Adipocyte (in vitro differentiated cells): ENCODE measurements around the gene GZMM.

Experiments
- DNase-seq: peaks from one replicate; pipeline ENCODE4 v3.0.0-alpha.2; 2015; ENCODE audit warnings: low read depth
- H3K27me3 ChIP-seq: replicated peaks from 2 replicates; pipeline ENCODE4 v1.7.0; 2013; ENCODE audit warnings: mild to moderate bottlenecking, low read length, moderate library complexity; ENCODE audit not compliant: control insufficient read depth, insufficient read depth
- H3K36me3 ChIP-seq: 2 replicates; pipeline ENCODE4 v1.7.0; 2013; ENCODE audit warnings: low read length, mild to moderate bottlenecking, moderate library complexity; ENCODE audit not compliant: control insufficient read depth, insufficient read depth, severe bottlenecking
- H3K4me1 ChIP-seq: 2 replicates; pipeline ENCODE4 v1.7.0; 2013; ENCODE audit warnings: mild to moderate bottlenecking, low read length, moderate library complexity; ENCODE audit not compliant: control insufficient read depth, insufficient read depth
- H3K4me3 ChIP-seq: 2 replicates; pipeline ENCODE4 v1.7.0; 2013; ENCODE audit warnings: mild to moderate bottlenecking, low read length, moderate library complexity
- H3K9ac ChIP-seq: 2 replicates; pipeline ENCODE4 v1.7.0; 2013; ENCODE audit warnings: mild to moderate bottlenecking, low read length, moderate library complexity
- H3K9me3 ChIP-seq: 2 replicates; pipeline ENCODE4 v1.7.0; 2013; ENCODE audit warnings: mild to moderate bottlenecking, low read length, moderate library complexity; ENCODE audit not compliant: control insufficient read depth

Gene GZMM

GRCh38 chr19:514166-514663 is 29.6 kb upstream of the GZMM start:
- Histone ChIP-seq H3K9me3 (no peaks in the 10 kb centered on the region), H3K27me3 (no peaks in the 10 kb centered on the region), H3K4me3 (no peak overlapping the region), H3K9ac (no peak overlapping the region), H3K36me3 (peaks cover 15% of the 10 kb centered on the region), H3K4me1 (peaks cover 11% of the 10 kb centered on the region)
- DNase-seq = no peak

- peaks cover 12% of the 10 kb centered on the region for H3K36me3 ChIP-seq
- no peaks in the 10 kb centered on the region for H3K27me3 ChIP-seq
- H3K4me1 ChIP-seq = no peaks in the 10 kb centered on the region
- no peak overlapping the region for H3K9ac ChIP-seq
- no peaks in the 10 kb centered on the region for H3K9me3 ChIP-seq
- no peak overlapping the region for H3K4me3 ChIP-seq
- peak; percentile 96 for DNase-seq
Observed at GRCh38 chr19:517721-518597, 25.9 kb upstream of the GZMM start.

GRCh38 chr19:518598-519231 is 25.1 kb upstream of the GZMM start:
- H3K4me1 ChIP-seq = no peaks in the 10 kb centered on the region
- no peak for DNase-seq
- H3K27me3 ChIP-seq = no peaks in the 10 kb centered on the region
- H3K9ac ChIP-seq = no peak overlapping the region
- no peaks in the 10 kb centered on the region for H3K9me3 ChIP-seq
- peaks cover 9% of the 10 kb centered on the region for H3K36me3 ChIP-seq
- H3K4me3 ChIP-seq = no peak overlapping the region

- H3K9ac ChIP-seq = no peak overlapping the region
- peaks cover 3% of the 10 kb centered on the region for H3K36me3 ChIP-seq
- H3K4me1 ChIP-seq = peaks cover 4% of the 10 kb centered on the region
- no peak overlapping the region for H3K4me3 ChIP-seq
- no peaks in the 10 kb centered on the region for H3K27me3 ChIP-seq
- no peak for DNase-seq
- H3K9me3 ChIP-seq = no peaks in the 10 kb centered on the region
Observed at GRCh38 chr19:519449-519865, 24.4 kb upstream of the GZMM start.

GRCh38 chr19:522726-523125 is 21.1 kb upstream of the GZMM start:
- no peaks in the 10 kb centered on the region for H3K9me3 ChIP-seq
- H3K4me1 ChIP-seq = peaks cover 5% of the 10 kb centered on the region
- H3K9ac ChIP-seq = no peak overlapping the region
- DNase-seq = no peak
- peaks cover 3% of the 10 kb centered on the region for H3K36me3 ChIP-seq
- H3K4me3 ChIP-seq = no peak overlapping the region
- H3K27me3 ChIP-seq = peaks cover 2% of the 10 kb centered on the region

- peaks cover 5% of the 10 kb centered on the region for H3K4me1 ChIP-seq
Observed at GRCh38 chr19:524062-524674, 19.7 kb upstream of the GZMM start.

GRCh38 chr19:525029-525428 is 18.8 kb upstream of the GZMM start:
- Histone ChIP-seq H3K36me3 (peaks cover 3% of the 10 kb centered on the region), H3K4me3 (no peak overlapping the region), H3K27me3 (peaks cover 2% of the 10 kb centered on the region), H3K9me3 (no peaks in the 10 kb centered on the region), H3K9ac (no peak overlapping the region), H3K4me1 (peaks cover 5% of the 10 kb centered on the region)
- DNase-seq = no peak

More at GRCh38 chr19:524062-524674, 19.7 kb upstream of the GZMM start:
- no peaks in the 10 kb centered on the region for H3K9me3 ChIP-seq
- peaks cover 3% of the 10 kb centered on the region for H3K36me3 ChIP-seq
- H3K9ac ChIP-seq = no peak overlapping the region
- H3K4me3 ChIP-seq = no peak overlapping the region
- H3K27me3 ChIP-seq = peaks cover 2% of the 10 kb centered on the region
- DNase-seq = no peak

GRCh38 chr19:525857-526419 is 17.9 kb upstream of the GZMM start:
- DNase-seq = no peak
- Histone ChIP-seq H3K27me3 (peaks cover 2% of the 10 kb centered on the region), H3K4me3 (no peak overlapping the region), H3K9ac (no peak overlapping the region), H3K36me3 (peaks cover under 1% of the 10 kb centered on the region), H3K4me1 (peaks cover 5% of the 10 kb centered on the region), H3K9me3 (no peaks in the 10 kb centered on the region)

- DNase-seq = no peak
- peak overlapping the region; percentile 87 for H3K4me3 ChIP-seq
- H3K9me3 ChIP-seq = no peaks in the 10 kb centered on the region
- H3K27me3 ChIP-seq = peaks cover 2% of the 10 kb centered on the region
- H3K9ac ChIP-seq = peak overlapping the region; percentile 98
- H3K4me1 ChIP-seq = peaks cover 11% of the 10 kb centered on the region
- no peaks in the 10 kb centered on the region for H3K36me3 ChIP-seq
Observed at GRCh38 chr19:530134-531008, 13.5 kb upstream of the GZMM start.

- H3K4me3 ChIP-seq = peak overlapping the region; percentile 87
- H3K4me1 ChIP-seq = peaks cover 11% of the 10 kb centered on the region
- H3K9me3 ChIP-seq = no peaks in the 10 kb centered on the region
- H3K9ac ChIP-seq = peak overlapping the region; percentile 98
- peak; percentile 94 for DNase-seq
- no peaks in the 10 kb centered on the region for H3K36me3 ChIP-seq
- H3K27me3 ChIP-seq = peaks cover 2% of the 10 kb centered on the region
Observed at GRCh38 chr19:531009-531752, 12.7 kb upstream of the GZMM start.
